IMR-90 (cell line): ENCODE results near the gene GFAP. TPM values are rescaled to one million over a fixed set of nuclear protein-coding genes. Genes with fewer than 3 reads are reported as not detected.

Experiments
- ATAC-seq: fragments of 200-7000 bp; cut with Tn5 transposase; 2 replicates; pipeline ENCODE4 v1.9.1; 2020; ENCODE audit warnings: low read depth, mild to moderate bottlenecking, moderate library complexity
- BruUV-seq: library from RNA; stranded (reverse); fragments of 400-500 nt; replicated peaks from 2 replicates; lab custom pipeline; 2021; lab: Mats Ljungman, UMichigan
- CTCF ChIA-PET: fragments of 300-600 bp; formaldehyde crosslinking; extraction: SDS; loops from one replicate; lab custom pipeline; 2021; ENCODE audit warnings: antibody characterized with exemption; lab: Yijun Ruan, JAX
- POLR2A ChIA-PET: fragments of 300-600 bp; sonication (Branson Sonifier 250); formaldehyde crosslinking; loops from one replicate; lab custom pipeline; 2022; ENCODE audit warnings: antibody characterized with exemption; ENCODE audit not compliant: unreplicated experiment; lab: Charles Lee
- DNase-seq: peaks from one replicate; pipeline ENCODE4 v3.0.0; 2013
- H2AFZ ChIP-seq: replicated peaks from 2 replicates; pipeline ENCODE3; 2013; ENCODE audit warnings: low read length, mild to moderate bottlenecking; ENCODE audit not compliant: poor library complexity
- H2AK5ac ChIP-seq: 2 replicates; pipeline ENCODE4 v1.6.1; 2013; ENCODE audit warnings: low read depth, low read length, inconsistent platforms
- H2AK9ac ChIP-seq: replicated peaks from 2 replicates; pipeline ENCODE3; 2013; ENCODE audit warnings: mild to moderate bottlenecking, low read depth, low read length, moderate library complexity; ENCODE audit not compliant: poor library complexity
- H2BK120ac ChIP-seq: 2 replicates; pipeline ENCODE4 v1.6.1; 2013; ENCODE audit warnings: low read depth, low read length, inconsistent platforms
- H2BK15ac ChIP-seq: 3 replicates; pipeline ENCODE4 v1.6.1; 2013; ENCODE audit warnings: low read depth, low read length, inconsistent platforms
- H2BK20ac ChIP-seq: 2 replicates; pipeline ENCODE4 v1.6.1; 2013; ENCODE audit warnings: low read depth, mild to moderate bottlenecking, inconsistent platforms, low read length, moderate library complexity
- H2BK5ac ChIP-seq: 2 replicates; pipeline ENCODE4 v1.6.1; 2013; ENCODE audit warnings: mild to moderate bottlenecking, low read depth, low read length, inconsistent platforms; ENCODE audit not compliant: poor library complexity, severe bottlenecking
- H3K14ac ChIP-seq: replicated peaks from 2 replicates; pipeline ENCODE4 v1.6.1; 2013; ENCODE audit warnings: low read depth, low read length, inconsistent platforms
- H3K18ac ChIP-seq: 2 replicates; pipeline ENCODE4 v1.6.1; 2013; ENCODE audit warnings: low read depth, low read length, control low read depth
- H3K23ac ChIP-seq: 2 replicates; pipeline ENCODE4 v1.6.1; 2013; ENCODE audit warnings: low read depth, low read length, inconsistent platforms
- H3K27ac ChIP-seq: 2 replicates; pipeline ENCODE4 v1.5.1; 2013; ENCODE audit warnings: mild to moderate bottlenecking, control low read depth, low read length; ENCODE audit not compliant: insufficient read depth
- H3K27me3 ChIP-seq: 2 replicates; pipeline ENCODE4 v1.6.1; 2013; ENCODE audit warnings: low read length; ENCODE audit not compliant: control insufficient read depth, insufficient read depth
- H3K36me3 ChIP-seq: 2 replicates; pipeline ENCODE4 v1.6.1; 2013; ENCODE audit warnings: low read length, mixed read lengths; ENCODE audit not compliant: control insufficient read depth, insufficient read depth
- H3K4ac ChIP-seq: 2 replicates; pipeline ENCODE4 v1.6.1; 2013; ENCODE audit warnings: low read depth, low read length, inconsistent platforms
- H3K4me1 ChIP-seq: 2 replicates; pipeline ENCODE4 v1.6.1; 2013; ENCODE audit warnings: low read length, mixed read lengths; ENCODE audit not compliant: control insufficient read depth, insufficient read depth
- H3K4me2 ChIP-seq: 2 replicates; pipeline ENCODE4 v1.6.1; 2013; ENCODE audit warnings: low read depth, mild to moderate bottlenecking, control low read depth, low read length, moderate library complexity
- H3K4me3 ChIP-seq: 2 replicates; pipeline ENCODE4 v1.5.1; 2013; ENCODE audit warnings: low read depth, mild to moderate bottlenecking, control low read depth, low read length, moderate library complexity; ENCODE audit not compliant: insufficient read depth
- H3K56ac ChIP-seq: 2 replicates; pipeline ENCODE4 v1.6.1; 2013; ENCODE audit warnings: low read length, inconsistent platforms; ENCODE audit not compliant: insufficient read depth; ENCODE audit errors: extremely low read depth
- H3K79me1 ChIP-seq, 2 experiments: 2 replicates each; pipeline ENCODE4 v1.6.1; 2013; ENCODE audit warnings: low read length in 2 of 2, inconsistent platforms in 1 of 2, low read depth in 1 of 2
- H3K9ac ChIP-seq: 2 replicates; pipeline ENCODE4 v1.6.1; 2013; ENCODE audit warnings: low read depth, low read length, control low read depth
- H3K9me1 ChIP-seq: 2 replicates; pipeline ENCODE4 v1.6.1; 2013; ENCODE audit warnings: low read length, inconsistent platforms; ENCODE audit not compliant: insufficient read depth
- H3K9me3 ChIP-seq: 2 replicates; pipeline ENCODE4 v1.6.1; 2013; ENCODE audit warnings: low read length; ENCODE audit not compliant: control insufficient read depth, insufficient read depth
- H4K20me1 ChIP-seq: 2 replicates; pipeline ENCODE4 v1.6.1; 2013; ENCODE audit warnings: low read length, inconsistent platforms; ENCODE audit not compliant: insufficient read depth
- H4K5ac ChIP-seq: 2 replicates; pipeline ENCODE4 v1.6.1; 2013; ENCODE audit warnings: mild to moderate bottlenecking, low read depth, low read length, control low read depth
- H4K8ac ChIP-seq, 2 experiments: 2 replicates each; pipeline ENCODE4 v1.6.1; 2013; ENCODE audit warnings: low read depth in 2 of 2, low read length in 2 of 2, control low read depth in 1 of 2, inconsistent platforms in 1 of 2
- H4K91ac ChIP-seq: 2 replicates; pipeline ENCODE4 v1.6.1; 2013; ENCODE audit warnings: low read depth, low read length, inconsistent platforms; ENCODE audit not compliant: insufficient read depth
- BHLHE40 ChIP-seq: fragments of 150-350 bp; IDR thresholded peaks from 2 replicates; pipeline ENCODE4 v1.6.1; 2016; ENCODE audit warnings: mild to moderate bottlenecking, low read depth, low read length
- CEBPB ChIP-seq: IDR thresholded peaks from 2 replicates; pipeline ENCODE4 v1.6.1; 2012; ENCODE audit warnings: low read depth, low read length, improper control_type of control experiment
- CHD1 ChIP-seq: IDR thresholded peaks from 2 replicates; pipeline ENCODE4 v1.6.1; 2012; ENCODE audit warnings: low read depth, low read length, improper control_type of control experiment
- CTCF ChIP-seq: conservative IDR thresholded peaks from 2 replicates; pipeline ENCODE4 v1.5.1; 2012; ENCODE audit warnings: mild to moderate bottlenecking, low read depth, low read length, improper control_type of control experiment
- ELK1 ChIP-seq: fragments of 150-350 bp; IDR thresholded peaks from 2 replicates; pipeline ENCODE4 v1.6.1; 2016; ENCODE audit warnings: low read depth, mild to moderate bottlenecking, low read length, moderate library complexity, borderline replicate concordance
- FOS ChIP-seq: fragments of 150-350 bp; IDR thresholded peaks from 2 replicates; pipeline ENCODE4 v1.6.1; 2016; ENCODE audit warnings: low read depth, low read length
- MAFK ChIP-seq: IDR thresholded peaks from 2 replicates; pipeline ENCODE4 v1.6.1; 2012; ENCODE audit warnings: low read depth, low read length, improper control_type of control experiment
- MAZ ChIP-seq: IDR thresholded peaks from 2 replicates; pipeline ENCODE4 v1.6.1; 2012; ENCODE audit warnings: low read depth, mild to moderate bottlenecking, low read length, improper control_type of control experiment, moderate library complexity, borderline replicate concordance
- MXI1 ChIP-seq: IDR thresholded peaks from 2 replicates; pipeline ENCODE4 v1.6.1; 2012; ENCODE audit warnings: low read depth, mild to moderate bottlenecking, low read length, moderate library complexity, borderline replicate concordance
- NFE2L2 ChIP-seq: fragments of 150-350 bp; IDR thresholded peaks from 2 replicates; pipeline ENCODE4 v1.6.1; 2016; ENCODE audit warnings: low read depth, mild to moderate bottlenecking, low read length
- POLR2A ChIP-seq: IDR thresholded peaks from 2 replicates; pipeline ENCODE4 v1.6.1; 2012; ENCODE audit warnings: mild to moderate bottlenecking, low read depth, low read length
- RAD21 ChIP-seq: IDR thresholded peaks from 2 replicates; pipeline ENCODE4 v1.6.1; 2012; ENCODE audit warnings: low read length, improper control_type of control experiment
- RCOR1 ChIP-seq: IDR thresholded peaks from 2 replicates; pipeline ENCODE4 v1.6.1; 2012; ENCODE audit warnings: mild to moderate bottlenecking, low read length, improper control_type of control experiment; ENCODE audit not compliant: insufficient replicate concordance
- RFX5 ChIP-seq: IDR thresholded peaks from 2 replicates; pipeline ENCODE4 v1.8.0; 2012; ENCODE audit warnings: low read depth, mild to moderate bottlenecking, low read length, moderate library complexity
- SMC3 ChIP-seq: fragments of 150-350 bp; IDR thresholded peaks from 2 replicates; pipeline ENCODE4 v1.6.1; 2016; ENCODE audit warnings: low read depth, mild to moderate bottlenecking, antibody characterized with exemption, low read length, moderate library complexity
- USF2 ChIP-seq: fragments of 150-350 bp; IDR thresholded peaks from 2 replicates; pipeline ENCODE4 v1.6.1; 2017; ENCODE audit warnings: mild to moderate bottlenecking, antibody characterized with exemption, low read length, low read depth
- WGBS, 2 experiments: methylation state at CpG; one replicate each; pipeline versions ENCODE4 v1.1.5 to v1.1.7; 2013; ENCODE audit warnings: missing lambda C conversion rate in 2 of 2; ENCODE audit not compliant: insufficient read length in 1 of 2; ENCODE audit errors: extremely low coverage in 2 of 2; 5-methylcytosine and 5-hydroxymethylcytosine counted together
- dilution Hi-C: fragments of 300-500 bp; cut with HindIII; formaldehyde crosslinking; loops from one replicate; pipeline ENCODE4 v1.14.3; 2018; ENCODE audit warnings: low sequenced_read_pairs; ENCODE audit not compliant: unreplicated experiment
- in situ Hi-C: fragments of 300-500 bp; cut with MboI; formaldehyde crosslinking; loops from 3 replicates; pipeline ENCODE4 v1.14.3; 2019; ENCODE audit warnings: low sequenced_read_pairs, inconsistent platforms, mixed read lengths
- intact Hi-C: fragments of 100-400 bp; cut with micrococcal nuclease; formaldehyde crosslinking; loops from 2 replicates; pipeline ENCODE4 v1.10.0; 2022
- polyA plus RNA-seq, 3 experiments: library from polyadenylated mRNA; depleted of rRNA; stranded (reverse); fragments of >200 nt; gene quantifications; 2 replicates each; pipeline ENCODE4 v1.2.3, GENCODE V29; 2012; ENCODE audit warnings: low replicate concordance in 1 of 3
- total RNA-seq: library from RNA; depleted of rRNA; stranded (reverse); fragments of >200 nt; gene quantifications from 2 replicates; pipeline ENCODE4 v1.2.3, GENCODE V29; 2012

GFAP gene
- total and polyA plus RNA-seq, 2 of the 4 experiments (the other 2 are of a cell fraction), result 0.18 to 0.19 TPM

- Histone ChIP-seq H3K9me1 (no peaks in the 10 kb centered on the region), H4K20me1 (no peaks in the 10 kb centered on the region; the same call in 1 of the 2 replicates), H3K4ac (no peak overlapping the region), H4K8ac (no peak overlapping the region), H2BK20ac (no peak overlapping the region), H3K18ac (no peak overlapping the region), H2AK9ac (no peak overlapping the region), H3K9ac (no peak overlapping the region), H3K23ac (no peak overlapping the region), H2BK5ac (no peak overlapping the region), H4K91ac (no peak overlapping the region), H3K27ac (no peak overlapping the region), H3K4me1 (no peaks in the 10 kb centered on the region), H2AFZ (no peak overlapping the region), H3K56ac (no peak overlapping the region), H4K5ac (no peak overlapping the region), H3K36me3 (peaks cover 53% of the 10 kb centered on the region), H3K4me2 (no peak overlapping the region), H2BK120ac (no peak overlapping the region), H3K14ac (no peak overlapping the region), H2BK15ac (no peak overlapping the region), H2AK5ac (no peak overlapping the region), H3K9me3 (no peaks in the 10 kb centered on the region), H3K79me1 (peaks cover 0 to 9% of the 10 kb centered on the region in 2 experiments; a peak in 1 of 4 replicates), H3K4me3 (no peak overlapping the region), H3K27me3 (no peaks in the 10 kb centered on the region)
- in situ Hi-C loops, result no loop called here
- dilution Hi-C loops, result no loop called here
- peak; percentile 89 for ATAC-seq
- BruUV-seq, result no TSS peak
- DNase-seq, result peak; percentile 73
- WGBS, 2 experiments, result no CpG with 5 or more reads among the region's 1 CpG
- peak; percentile 98 for TF ChIP-seq SMC3
- TF ChIP-seq FOS, result no peak
- TF ChIP-seq MAFK, result no peak
- TF ChIP-seq RAD21, result peak; percentile 82
- peak; percentile 89 for TF ChIP-seq CTCF
- TF ChIP-seq POLR2A, result no peak
- TF ChIP-seq ELK1, result no peak
- TF ChIP-seq CEBPB, result no peak
- no peak for TF ChIP-seq MXI1
- no peak for TF ChIP-seq NFE2L2
- TF ChIP-seq RCOR1, result no peak
- TF ChIP-seq BHLHE40, result no peak
- no peak for TF ChIP-seq CHD1
- TF ChIP-seq MAZ, result no peak
- no peak for TF ChIP-seq RFX5
- no peak for TF ChIP-seq USF2
- CTCF ChIA-PET, result interaction anchor here (0.6 to 4.8 kb wide), 4 partner anchors 81 to 121 kb away, joined by 3 to 25 read pairs (median 4); no protein-coding TSS in a partner anchor
- POLR2A ChIA-PET, result no interaction called here
- intact Hi-C loops, result loop anchor here (1.0 kb wide), 3 partner anchors 13 to 90 kb away; no protein-coding TSS in a partner anchor
These were observed 50.1 kb downstream of the GFAP start for GRCh38 chr17:44865231-44865660.
